GM18858 (cell line): ENCODE measurements around the gene ARHGAP22.
"Not testable (repeated sequence)": the region's sequence is repeated elsewhere in the genome, so short reads cannot be mapped to it uniquely, and the experiment has no call there.

Source experiments
- ATAC-seq: cut with Tn5 transposase; IDR thresholded peaks from one replicate; pipeline ENCODE4 v1.9.1; 2021; ENCODE audit not compliant: unreplicated experiment

Gene ARHGAP22

GRCh38 chr10:48604991-48605508, at the start of gene ARHGAP22:
ARHGAP22 (minus strand) TSS chr10:48605073; CDS start chr10:48604796, 277 bp downstream.
- ATAC-seq: no peak

GRCh38 chr10:48653944-48654698, 49.2 kb upstream of the ARHGAP22 start:
- no peak for ATAC-seq

- no peak for ATAC-seq
Observed at GRCh38 chr10:48653347-48653746, 48.5 kb upstream of the ARHGAP22 start.

GRCh38 chr10:48652344-48652743, 47.5 kb upstream of the ARHGAP22 start:
- ATAC-seq: no peak

GRCh38 chr10:48651839-48652238, 47.0 kb upstream of the ARHGAP22 start:
- ATAC-seq: no peak

GRCh38 chr10:48651293-48651692, 46.4 kb upstream of the ARHGAP22 start:
- ATAC-seq: no peak

GRCh38 chr10:48649349-48649944, 44.6 kb upstream of the ARHGAP22 start:
- no peak for ATAC-seq

GRCh38 chr10:48648172-48648942, 43.5 kb upstream of the ARHGAP22 start:
- no peak for ATAC-seq

GRCh38 chr10:48647073-48647472, 42.2 kb upstream of the ARHGAP22 start:
- not testable (repeated sequence) for ATAC-seq

GRCh38 chr10:48645600-48645999, 40.7 kb upstream of the ARHGAP22 start:
- ATAC-seq: no peak

- ATAC-seq: not testable (repeated sequence)
Observed at GRCh38 chr10:48641099-48641690, 36.3 kb upstream of the ARHGAP22 start.

- no peak for ATAC-seq
Observed at GRCh38 chr10:48640326-48640725, 35.5 kb upstream of the ARHGAP22 start.

GRCh38 chr10:48639632-48640031, 34.8 kb upstream of the ARHGAP22 start:
- no peak for ATAC-seq

GRCh38 chr10:48638739-48639527, 34.1 kb upstream of the ARHGAP22 start:
- ATAC-seq: no peak

- ATAC-seq: no peak
Observed at GRCh38 chr10:48638158-48638557, 33.3 kb upstream of the ARHGAP22 start.

- no peak for ATAC-seq
Observed at GRCh38 chr10:48636901-48637300, 32.0 kb upstream of the ARHGAP22 start.

- no peak for ATAC-seq
Observed at GRCh38 chr10:48636231-48636630, 31.4 kb upstream of the ARHGAP22 start.

- ATAC-seq: no peak
Observed at GRCh38 chr10:48634984-48635557, 30.2 kb upstream of the ARHGAP22 start.

- peak; percentile 84 for ATAC-seq
Observed at GRCh38 chr10:48634198-48634983, 29.5 kb upstream of the ARHGAP22 start.
